Dermis microvascular lymphatic vessel endothelial cell (primary cell): ENCODE data around the gene LINGO4. TPM values are rescaled to one million over a fixed set of nuclear protein-coding genes. Genes with fewer than 3 reads are reported as not detected.

ENCODE experiments used
- total RNA-seq: library from RNA; depleted of rRNA; stranded (reverse); fragments of >200 nt; gene quantifications from 2 replicates; pipeline ENCODE4 v1.2.1, GENCODE V29; 2014

LINGO4 gene
- total RNA-seq, 1 donor from 2014 or later, result not detected

Other genes starting within 250 kb of the LINGO4 start
- 12.6 and 12.8 TPM in 2 replicates for gene SNX27, start 193.4 kb downstream of the LINGO4 start, total RNA-seq
- not detected in 2 replicates for gene CELF3, start 88.6 kb downstream of the LINGO4 start, total RNA-seq
- gene RIIAD1, start 83.9 kb downstream of the LINGO4 start, total RNA-seq, result not detected in 2 replicates
- 73.8 and 126 TPM in 2 replicates for gene MRPL9, start 41.9 kb downstream of the LINGO4 start, total RNA-seq
- gene TDRKH, start 14.9 kb downstream of the LINGO4 start, total RNA-seq, result 4.2 and 4.4 TPM in 2 replicates
- not detected in 2 replicates for gene RORC, start 26.4 kb upstream of the LINGO4 start, total RNA-seq
- 0.13 and 0.25 TPM in 2 replicates for gene C2CD4D, start 34.4 kb upstream of the LINGO4 start, total RNA-seq
- not detected in 2 replicates for gene THEM5, start 48.3 kb upstream of the LINGO4 start, total RNA-seq
- 6.9 and 8.3 TPM in 2 replicates for gene THEM4, start 104.1 kb upstream of the LINGO4 start, total RNA-seq
- gene S100A10, start 188.4 kb upstream of the LINGO4 start, total RNA-seq, result 114 and 126 TPM in 2 replicates
- gene S100A11, start 231.6 kb upstream of the LINGO4 start, total RNA-seq, result 17.1 and 23.1 TPM in 2 replicates